Loucy (cell line): ENCODE data around the gene CD4.
"Not testable (repeated sequence)": the region's sequence is repeated elsewhere in the genome, so short reads cannot be mapped to it uniquely, and the experiment has no call there.

ENCODE experiments used
- H2AFZ ChIP-seq: fragments of 200-600 bp; sonication (generic); 2 replicates; pipeline ENCODE4 v1.6.0; 2016; ENCODE audit warnings: antibody characterized with exemption, mild to moderate bottlenecking, low read length, moderate library complexity
- H3F3A ChIP-seq: fragments of 200-600 bp; 2 replicates; pipeline ENCODE4 v1.6.0; 2016; ENCODE audit warnings: antibody characterized with exemption, low read depth, mild to moderate bottlenecking
- H3K27me3 ChIP-seq: fragments of 200-600 bp; sonication (generic); 2 replicates; pipeline ENCODE4 v1.6.1; 2014; ENCODE audit warnings: low read length, mild to moderate bottlenecking; ENCODE audit not compliant: insufficient read depth, poor library complexity, severe bottlenecking
- H3K36me3 ChIP-seq: fragments of 200-600 bp; sonication (generic); 2 replicates; pipeline ENCODE4 v1.6.1; 2016; ENCODE audit warnings: low read length; ENCODE audit not compliant: insufficient read depth
- H3K4me1 ChIP-seq: fragments of 200-600 bp; sonication (generic); 2 replicates; pipeline ENCODE4 v1.5.1; 2014; ENCODE audit warnings: low read length, mild to moderate bottlenecking; ENCODE audit not compliant: insufficient read depth, poor library complexity, severe bottlenecking
- H3K4me2 ChIP-seq: fragments of 200-600 bp; sonication (generic); 2 replicates; pipeline ENCODE4 v1.6.0; 2014; ENCODE audit warnings: antibody characterized with exemption, low read length, low read depth, mild to moderate bottlenecking; ENCODE audit not compliant: poor library complexity, severe bottlenecking
- H3K4me3 ChIP-seq: fragments of 200-600 bp; sonication (generic); 2 replicates; pipeline ENCODE4 v1.5.1; 2014; ENCODE audit warnings: low read length, mild to moderate bottlenecking, mixed read lengths; ENCODE audit not compliant: poor library complexity, severe bottlenecking
- H3K79me2 ChIP-seq: fragments of 200-600 bp; sonication (generic); 2 replicates; pipeline ENCODE4 v1.6.1; 2014; ENCODE audit warnings: low read length; ENCODE audit not compliant: insufficient read depth
- H3K9ac ChIP-seq: fragments of 200-600 bp; sonication (generic); 2 replicates; pipeline ENCODE4 v1.6.0; 2014; ENCODE audit warnings: mild to moderate bottlenecking, low read depth, low read length, moderate library complexity; ENCODE audit not compliant: poor library complexity, severe bottlenecking
- H3K9me2 ChIP-seq: fragments of 200-600 bp; sonication (generic); replicated peaks from 2 replicates; pipeline ENCODE4 v1.6.1; 2016; ENCODE audit warnings: low read depth, low read length, mixed read lengths
- H3K9me3 ChIP-seq: fragments of 200-600 bp; sonication (generic); 2 replicates; pipeline ENCODE4 v1.6.1; 2014; ENCODE audit warnings: mild to moderate bottlenecking, antibody characterized with exemption, low read length, low read depth; ENCODE audit not compliant: insufficient read depth
- H4K20me1 ChIP-seq: fragments of 200-600 bp; sonication (generic); 2 replicates; pipeline ENCODE4 v1.6.0; 2014; ENCODE audit warnings: antibody characterized with exemption, low read length, mild to moderate bottlenecking; ENCODE audit not compliant: insufficient read depth, poor library complexity, severe bottlenecking
- CTCF ChIP-seq: fragments of 200-600 bp; sonication (generic); conservative IDR thresholded peaks from 2 replicates; pipeline ENCODE4 v1.5.1; 2014; ENCODE audit warnings: mild to moderate bottlenecking, antibody characterized with exemption, low read length
- EZH2phosphoT487 ChIP-seq: fragments of 200-600 bp; IDR thresholded peaks from 2 replicates; pipeline ENCODE4 v1.6.1; 2018; ENCODE audit warnings: antibody characterized with exemption, mild to moderate bottlenecking, moderate library complexity, borderline replicate concordance

The CD4 gene

GRCh38 chr12:6869049-6870021 lies 80.0 kb downstream of the CD4 start:
- peaks cover 63% of the 10 kb centered on the region for H3K79me2 ChIP-seq
- H4K20me1 ChIP-seq: peaks cover 51% of the 10 kb centered on the region
- H3K27me3 ChIP-seq: peaks cover 4% of the 10 kb centered on the region
- H3K9me3 ChIP-seq: no peaks in the 10 kb centered on the region
- H3K36me3 ChIP-seq: peaks cover 36% of the 10 kb centered on the region; the same call in 1 of the 2 replicates
- H3K9ac ChIP-seq: peak overlapping the region; percentile 97
- peak overlapping the region; percentile 94 for H3K4me3 ChIP-seq
- TF ChIP-seq EZH2phosphoT487: no peak
- TF ChIP-seq CTCF: peak; percentile 80
- H2AFZ ChIP-seq: no peak overlapping the region
- peaks cover 5% of the 10 kb centered on the region; the same call in 1 of the 2 replicates for H3F3A ChIP-seq
- H3K9me2 ChIP-seq: no peaks in the 10 kb centered on the region
- peak overlapping the region; percentile 98 for H3K4me2 ChIP-seq
- H3K4me1 ChIP-seq: peaks cover 38% of the 10 kb centered on the region

DNA sequence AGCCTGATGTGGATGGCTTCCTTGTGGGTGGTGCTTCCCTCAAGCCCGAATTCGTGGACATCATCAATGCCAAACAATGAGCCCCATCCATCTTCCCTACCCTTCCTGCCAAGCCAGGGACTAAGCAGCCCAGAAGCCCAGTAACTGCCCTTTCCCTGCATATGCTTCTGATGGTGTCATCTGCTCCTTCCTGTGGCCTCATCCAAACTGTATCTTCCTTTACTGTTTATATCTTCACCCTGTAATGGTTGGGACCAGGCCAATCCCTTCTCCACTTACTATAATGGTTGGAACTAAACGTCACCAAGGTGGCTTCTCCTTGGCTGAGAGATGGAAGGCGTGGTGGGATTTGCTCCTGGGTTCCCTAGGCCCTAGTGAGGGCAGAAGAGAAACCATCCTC lies 81.0 kb downstream of the CD4 start:
- H2AFZ ChIP-seq, H3K9me3 ChIP-seq, H3F3A ChIP-seq, H3K9me2 ChIP-seq, H3K27me3 ChIP-seq: not testable (repeated sequence)
- Histone ChIP-seq H3K4me3 (peak overlapping the region; percentile 94), H3K36me3 (peaks cover 27% of the 10 kb centered on the region; the same call in 1 of the 2 replicates), H3K4me1 (peaks cover 42% of the 10 kb centered on the region), H4K20me1 (peaks cover 51% of the 10 kb centered on the region), H3K79me2 (peaks cover 67% of the 10 kb centered on the region), H3K9ac (peak overlapping the region; percentile 92), H3K4me2 (peak overlapping the region; percentile 98)
